ENCODE measurements around the gene SLC41A3.
A peak's percentile ranks its signal among the peaks of the same experiment; 100 is the strongest.
"Not testable (repeated sequence)": the region's sequence is repeated elsewhere in the genome, so short reads cannot be mapped to it uniquely, and the experiment has no call there.

The SLC41A3 gene

DNA sequence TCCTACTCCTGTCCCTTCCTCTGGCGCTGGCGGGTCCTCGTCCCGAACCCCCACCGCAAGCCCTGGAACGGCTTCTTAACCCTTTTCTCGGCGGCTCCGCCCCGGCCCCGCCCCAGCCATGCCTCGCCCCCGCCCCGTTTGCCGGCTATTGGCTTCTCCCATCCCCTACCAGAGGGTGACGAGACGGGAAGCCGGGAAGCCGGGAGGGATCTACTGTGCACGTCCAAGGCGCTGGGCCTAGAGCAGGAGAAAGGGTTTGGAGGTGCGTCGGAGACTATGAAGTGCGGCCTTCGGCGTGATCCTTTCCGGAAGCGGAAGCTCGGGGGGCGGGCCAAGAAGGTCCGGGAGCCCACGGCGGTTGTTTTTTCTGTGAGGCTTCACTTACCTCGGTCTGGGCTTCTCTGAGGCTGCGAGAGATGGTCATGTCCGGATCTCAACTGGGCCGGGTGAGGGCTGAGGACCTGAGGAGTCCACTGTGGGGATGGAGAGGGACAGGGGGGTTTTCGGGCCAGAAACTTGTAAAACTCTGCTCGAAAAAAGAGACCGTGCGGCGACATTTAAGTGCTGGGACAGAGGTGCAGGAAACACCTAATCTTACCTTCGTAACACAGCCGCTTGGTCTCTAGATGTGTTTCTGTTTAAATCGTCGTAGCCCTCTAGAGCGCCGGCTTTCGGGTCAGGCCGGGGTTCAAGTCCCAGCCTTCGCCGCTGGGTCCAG, 93.5 kb downstream of the SLC41A3 start:
- H3K4me3 ChIP-seq (ENCODE audit: low read length): peak overlapping the region; percentile 77
- TF ChIP-seq ZNF274 (IDR thresholded peaks at IDR 0.05; ENCODE audit: low read depth, low read length): no peak

DNA sequence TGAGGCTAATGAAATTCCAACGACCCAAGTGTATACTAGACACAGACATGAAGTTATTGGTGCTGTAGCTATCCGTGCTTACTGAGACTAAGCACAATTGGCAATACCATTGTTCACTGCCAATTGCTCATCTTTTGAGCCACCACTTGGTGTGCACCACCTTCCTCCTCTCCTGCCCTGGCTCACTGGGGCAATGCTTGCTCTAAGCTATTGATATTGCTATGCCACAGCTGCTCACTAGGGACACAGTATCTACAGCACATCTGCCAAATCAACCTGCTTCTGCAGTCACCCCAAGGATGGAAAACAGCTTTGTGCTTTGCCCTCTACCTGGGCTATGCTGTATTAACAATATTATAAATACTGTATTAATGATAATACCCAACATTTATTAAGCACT, 99.0 kb downstream of the SLC41A3 start:
- not testable (repeated sequence) for H3K4me3 ChIP-seq (ENCODE audit: low read length)

DNA sequence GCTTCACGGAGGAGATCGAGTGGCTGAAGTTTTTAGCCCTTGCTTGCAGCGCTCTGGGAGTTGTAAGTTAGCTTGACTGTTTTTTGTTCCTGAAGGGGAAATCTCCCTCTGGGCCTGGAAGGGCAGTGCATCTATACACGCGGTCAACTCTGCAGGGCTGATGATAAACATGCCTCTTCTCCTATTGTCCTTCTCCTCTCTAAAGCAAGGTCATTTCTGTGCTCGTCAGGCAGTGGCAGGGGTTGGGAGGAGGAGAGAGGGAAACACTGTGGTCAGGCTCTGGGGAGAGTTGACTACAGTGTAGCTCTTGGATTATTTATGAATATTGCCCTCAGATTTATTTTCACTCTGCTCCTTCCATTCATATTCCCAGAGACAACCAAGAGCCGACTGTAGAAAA, 106.8 kb downstream of the SLC41A3 start:
- not testable (repeated sequence) for H3K4me3 ChIP-seq (ENCODE audit: low read length)

DNA sequence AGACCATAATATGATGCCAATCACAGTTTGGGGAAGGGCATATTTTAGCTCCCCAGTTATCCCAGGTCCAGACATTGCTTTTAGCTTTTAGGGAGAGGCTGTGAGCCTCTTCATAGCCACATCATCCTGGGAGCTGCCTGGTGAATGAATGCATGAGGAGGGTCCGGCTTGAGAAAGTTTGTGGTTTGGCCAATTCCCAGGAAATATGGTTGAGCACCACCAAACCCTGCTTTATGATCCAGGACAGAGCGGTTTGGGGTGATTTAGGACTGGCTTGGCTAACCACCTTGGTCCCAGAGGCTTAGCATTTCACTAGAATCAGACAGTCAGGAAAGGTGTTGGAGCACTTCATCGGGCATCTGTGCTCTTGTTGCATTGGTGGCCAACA, 107.9 kb downstream of the SLC41A3 start:
- H3K4me3 ChIP-seq (ENCODE audit: low read length): not testable (repeated sequence)

GRCh38 chr3:125975245-125976002, 108.5 kb downstream of the SLC41A3 start:
- not testable (repeated sequence) for H3K4me3 ChIP-seq (ENCODE audit: low read length)

GRCh38 chr3:125971997-125972944, 111.7 kb downstream of the SLC41A3 start:
- H3K4me3 ChIP-seq (ENCODE audit: low read length): not testable (repeated sequence)

DNA sequence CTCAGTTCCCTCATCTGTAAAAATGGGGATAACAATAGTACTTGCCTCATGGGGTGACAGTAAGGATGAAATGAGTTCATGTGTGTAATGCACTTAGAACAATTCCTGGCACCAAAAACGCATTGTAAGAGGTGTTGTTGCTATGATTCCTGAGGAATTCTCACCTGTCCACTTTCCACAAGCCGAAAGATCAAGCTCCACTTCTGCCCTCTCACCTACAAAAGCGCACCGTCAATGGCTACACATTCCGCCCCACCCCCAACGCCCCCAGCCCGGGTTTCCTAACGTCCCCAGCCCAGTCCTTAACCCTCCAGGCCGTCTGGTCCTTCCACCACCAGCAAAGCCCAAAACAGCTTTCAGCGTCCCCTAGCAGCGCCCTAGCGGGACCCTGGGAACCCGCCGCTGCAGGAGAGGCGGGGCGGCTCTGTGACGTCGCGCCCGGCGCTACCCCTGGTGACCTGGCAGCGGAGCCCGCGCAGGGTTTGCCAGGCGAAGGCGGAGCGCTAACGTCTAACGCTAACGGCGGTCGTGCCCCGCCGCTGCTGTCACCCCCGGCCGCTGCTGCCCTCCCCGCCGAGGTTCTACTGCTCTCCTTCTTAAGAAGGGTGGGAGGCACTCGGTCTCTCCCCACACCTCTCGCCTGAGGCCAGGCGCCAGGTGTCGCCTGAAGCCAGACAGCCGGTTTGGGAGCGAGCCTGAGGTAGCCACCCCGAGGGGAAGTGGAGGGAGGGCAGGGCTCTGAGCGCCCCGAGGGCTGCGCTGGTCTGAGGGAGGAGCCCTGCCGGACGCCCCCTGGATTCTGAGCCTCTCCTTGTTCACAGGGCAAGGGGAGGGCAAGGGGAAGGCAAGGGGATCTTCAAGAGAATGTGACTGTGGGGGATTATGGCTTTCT, 115.0 kb downstream of the SLC41A3 start, which contains the start of gene ROPN1B:
Gene ROPN1B (plus strand): TSS at position 478 of the 892 bp plus-strand sequence. CDS start 2,877 bp downstream, outside the sequence.
- not testable (repeated sequence) for H3K4me3 ChIP-seq (ENCODE audit: low read length)

DNA sequence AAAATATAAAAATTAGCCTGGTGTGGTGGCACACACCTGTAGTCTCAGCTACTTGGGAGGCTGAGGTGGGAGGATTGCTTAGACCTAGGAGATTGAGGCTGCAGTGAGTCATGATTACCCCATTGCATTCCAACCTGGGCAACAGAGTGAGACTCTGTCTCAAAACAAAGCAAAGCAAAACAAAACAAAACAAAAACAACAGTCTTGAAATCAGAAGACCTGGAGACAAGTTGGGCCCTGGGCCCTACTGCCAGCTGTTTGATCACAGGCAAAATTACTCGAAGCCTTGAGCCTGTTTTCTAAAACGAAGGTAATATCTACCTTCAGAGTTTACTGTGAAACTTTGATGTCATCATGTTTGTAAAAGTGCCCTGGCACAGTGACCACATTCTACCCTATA, 115.8 kb downstream of the SLC41A3 start:
- H3K4me3 ChIP-seq (ENCODE audit: low read length): not testable (repeated sequence)

DNA sequence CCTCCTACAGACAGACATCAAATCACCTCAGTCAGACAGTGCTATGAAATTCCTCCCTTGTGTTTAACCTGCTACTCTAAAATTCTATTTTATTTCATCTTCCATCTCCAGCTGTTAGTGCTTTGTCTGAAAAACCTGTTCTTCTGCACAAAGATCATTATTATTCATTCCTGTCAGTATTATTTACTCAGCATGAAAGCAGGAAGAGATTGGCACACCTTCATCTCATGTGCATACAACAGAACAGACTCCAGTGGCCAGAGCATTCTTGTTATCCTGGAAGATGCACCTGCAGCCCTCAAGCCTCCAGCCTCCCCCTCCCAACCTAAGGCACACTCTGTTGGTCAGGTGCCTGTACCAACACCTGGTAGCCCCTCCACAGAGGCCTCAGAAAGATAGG, 116.8 kb downstream of the SLC41A3 start:
- H3K4me3 ChIP-seq (ENCODE audit: low read length): no peak overlapping the region
- no peak for TF ChIP-seq ZNF274 (IDR thresholded peaks at IDR 0.05; ENCODE audit: low read depth, low read length)

- H3K4me3 ChIP-seq (ENCODE audit: low read length): no peak overlapping the region
- TF ChIP-seq ZNF274 (IDR thresholded peaks at IDR 0.05; ENCODE audit: low read depth, low read length): no peak
Observed at GRCh38 chr3:125965505-125965904, 118.4 kb downstream of the SLC41A3 start.

GRCh38 chr3:125963834-125964233, 120.1 kb downstream of the SLC41A3 start:
- not testable (repeated sequence) for H3K4me3 ChIP-seq (ENCODE audit: low read length)

DNA sequence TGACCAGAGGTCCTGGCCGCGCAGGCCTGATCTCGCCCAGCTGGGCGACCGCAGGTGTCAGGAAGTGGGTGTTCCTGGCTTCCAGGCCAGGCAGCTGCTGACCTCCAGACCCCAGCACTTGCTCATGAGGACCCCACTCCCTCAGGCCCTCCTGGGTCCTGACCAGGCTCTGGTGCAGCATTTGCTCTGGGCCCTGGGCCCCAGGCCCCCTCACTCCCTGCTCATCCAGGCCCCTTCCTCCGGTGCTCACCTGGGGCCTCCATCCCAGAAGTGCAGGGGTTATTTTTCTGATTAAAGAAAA, 122.7 kb downstream of the SLC41A3 start:
- TF ChIP-seq ZNF274 (IDR thresholded peaks at IDR 0.05; ENCODE audit: low read depth, low read length): no peak
- no peak overlapping the region for H3K4me3 ChIP-seq (ENCODE audit: low read length)

GRCh38 chr3:125960456-125961288, 123.3 kb downstream of the SLC41A3 start:
- H3K4me3 ChIP-seq (ENCODE audit: low read length): no peak overlapping the region
- no peak for TF ChIP-seq ZNF274 (IDR thresholded peaks at IDR 0.05; ENCODE audit: low read depth, low read length)

- no peak overlapping the region for H3K4me3 ChIP-seq (ENCODE audit: low read length)
- no peak for TF ChIP-seq ZNF274 (IDR thresholded peaks at IDR 0.05; ENCODE audit: low read depth, low read length)
Observed at GRCh38 chr3:125960066-125960424, 123.9 kb downstream of the SLC41A3 start.
